GM10266 (cell line): ENCODE data around the gene PXDN.

Experiments
- DNase-seq: peaks from one replicate; pipeline ENCODE4 v3.0.0; 2012; ENCODE audit errors: extremely low spot score
- CTCF ChIP-seq: IDR thresholded peaks from 2 replicates; pipeline ENCODE4 v1.5.1; 2012; ENCODE audit warnings: mild to moderate bottlenecking, low read depth; ENCODE audit not compliant: control insufficient read depth, insufficient read depth; ENCODE audit errors: missing control alignments

Gene PXDN

GRCh38 chr2:1698188-1698945, 45.9 kb downstream of the PXDN start:
- DNase-seq, result no peak
- no peak for TF ChIP-seq CTCF

DNA sequence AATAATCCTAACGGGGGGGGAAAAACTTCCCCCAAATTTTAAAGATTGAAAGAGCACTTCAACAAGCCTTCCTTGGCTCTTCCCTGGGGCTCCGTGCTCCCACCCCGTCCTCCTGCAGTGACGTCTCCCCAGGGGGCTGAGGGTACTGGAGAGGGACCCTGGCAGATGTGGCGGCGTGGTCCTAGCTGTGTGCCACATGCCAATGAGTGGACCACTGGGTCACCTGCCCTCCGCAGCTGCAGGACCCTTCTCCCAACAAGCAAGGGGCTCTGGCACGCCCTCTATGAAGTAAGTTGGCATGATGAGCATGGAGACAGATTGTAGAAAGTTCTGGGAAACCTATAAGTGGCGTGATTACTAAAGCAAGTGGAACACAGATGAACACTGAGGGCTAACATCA, 46.7 kb downstream of the PXDN start:
- no peak for TF ChIP-seq CTCF
- no peak for DNase-seq

GRCh38 chr2:1696472-1696871, 47.8 kb downstream of the PXDN start:
- no peak for DNase-seq

GRCh38 chr2:1694371-1695271, 49.7 kb downstream of the PXDN start:
- no peak for TF ChIP-seq CTCF
- no peak for DNase-seq

More at GRCh38 chr2:1696472-1696871, 47.8 kb downstream of the PXDN start:
- TF ChIP-seq CTCF, result no peak

- no peak for TF ChIP-seq CTCF
- no peak for DNase-seq
These were observed 50.6 kb downstream of the PXDN start for GRCh38 chr2:1693723-1694122.

DNA sequence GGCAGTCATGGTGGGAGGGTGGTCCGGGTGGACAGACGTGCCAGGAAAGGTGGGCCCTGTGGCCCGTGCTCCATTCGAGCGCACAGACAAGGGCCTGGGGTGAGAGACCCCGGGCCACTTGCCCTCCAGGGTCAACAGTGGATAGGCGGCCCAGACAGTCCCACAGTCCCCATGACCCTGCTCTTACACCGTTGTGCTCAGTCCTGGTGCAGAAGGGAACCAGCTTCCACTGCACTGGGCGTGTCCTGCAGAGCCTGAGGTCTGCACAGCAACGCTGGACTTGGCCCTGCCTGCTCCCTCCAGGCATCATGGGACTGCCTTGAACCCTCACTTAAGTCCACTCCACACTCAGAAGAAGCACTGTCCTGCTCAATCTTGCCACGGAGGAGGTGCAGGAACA, 52.0 kb downstream of the PXDN start:
- DNase-seq, result no peak
- no peak for TF ChIP-seq CTCF

DNA sequence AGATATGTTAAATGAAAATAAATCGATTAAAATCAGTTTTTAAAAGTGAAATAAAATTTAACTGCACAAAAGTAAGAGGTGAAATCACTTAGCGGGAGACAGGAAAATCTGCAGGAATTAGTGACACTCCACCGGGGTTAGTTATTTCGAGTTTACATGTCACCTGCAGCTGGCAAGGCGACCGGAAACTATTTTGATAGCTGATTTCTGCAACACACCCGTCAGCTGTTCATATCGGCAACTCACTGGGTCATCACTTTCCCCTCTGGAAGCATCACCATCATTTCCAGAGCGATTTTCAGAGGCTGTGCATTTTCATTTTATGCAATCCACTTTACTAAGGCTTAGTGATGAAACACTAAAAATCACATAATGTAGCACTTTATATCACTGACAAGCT, 52.9 kb downstream of the PXDN start:
- TF ChIP-seq CTCF, result no peak
- no peak for DNase-seq
